ENCODE results near the gene PSME4. TPM values are rescaled to one million over a fixed set of nuclear protein-coding genes. Genes with fewer than 3 reads are reported as not detected.

Gene PSME4
- total RNA-seq, 2 donors from 2014 or later, result 50.1 to 56.0 TPM

DNA sequence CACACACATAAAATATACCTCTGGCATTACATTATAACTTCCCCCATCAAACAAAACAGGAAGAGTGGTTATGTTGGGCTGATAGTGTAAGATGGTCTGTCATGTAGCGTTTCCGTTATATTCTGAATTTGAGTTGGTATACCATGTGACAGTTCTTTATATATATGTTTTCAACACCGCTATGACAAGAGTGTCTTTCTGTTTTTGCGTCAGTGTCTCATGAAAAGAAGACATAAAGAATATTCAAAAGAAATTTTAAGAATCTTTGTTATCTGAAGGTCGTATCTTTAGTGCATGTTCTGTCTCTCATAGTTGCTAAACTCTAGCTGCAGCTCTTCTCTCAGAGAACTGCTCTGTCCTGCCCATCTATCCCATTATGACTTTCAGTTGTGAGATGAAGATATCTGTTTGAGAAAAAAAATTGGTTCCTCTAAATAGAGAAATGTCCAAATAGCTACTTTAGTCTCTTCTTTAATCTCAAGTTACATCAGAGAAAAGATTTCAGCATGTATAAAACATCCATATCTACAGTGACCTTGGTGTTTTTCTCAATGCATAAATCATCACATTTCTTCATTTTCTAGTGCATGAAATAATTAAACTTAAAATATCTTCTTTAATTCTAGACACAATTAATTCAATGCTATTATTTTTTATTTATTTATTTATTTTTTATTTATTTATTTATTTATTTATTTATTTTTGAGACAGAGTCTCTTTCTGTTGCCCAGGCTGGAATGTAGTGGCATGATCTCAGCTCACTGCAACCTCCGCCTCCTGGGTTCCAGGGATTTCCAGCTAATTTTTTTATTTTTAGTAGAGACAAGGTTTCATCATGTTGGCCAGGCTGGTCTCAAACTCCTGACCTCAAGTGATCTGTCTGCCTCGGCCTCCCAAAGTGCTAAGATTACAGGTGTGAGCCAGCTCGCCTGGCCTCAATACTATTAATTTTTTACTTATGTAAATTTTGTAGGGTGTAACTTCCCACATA is 24.3 kb upstream of the PSME4 start:
- Histone ChIP-seq H3K27ac (no peak overlapping the region), H3K4me1 (ENCODE audit: control insufficient read depth in 1 of 2, low read depth in 2 of 2) (no peaks in the 10 kb centered on the region), H3K4me3 (no peak overlapping the region), H3K9me3 (no peaks in the 10 kb centered on the region), H3K27me3 (replicated peaks; ENCODE audit: insufficient read depth) (no peaks in the 10 kb centered on the region), H3K36me3 (no peaks in the 10 kb centered on the region)
- ATAC-seq (ENCODE audit: insufficient number of reproducible peaks, low FRiP score, low read depth) (no peak), DNase-seq (ENCODE audit: low spot score) (no peak)
- TF ChIP-seq, protein P1, sequence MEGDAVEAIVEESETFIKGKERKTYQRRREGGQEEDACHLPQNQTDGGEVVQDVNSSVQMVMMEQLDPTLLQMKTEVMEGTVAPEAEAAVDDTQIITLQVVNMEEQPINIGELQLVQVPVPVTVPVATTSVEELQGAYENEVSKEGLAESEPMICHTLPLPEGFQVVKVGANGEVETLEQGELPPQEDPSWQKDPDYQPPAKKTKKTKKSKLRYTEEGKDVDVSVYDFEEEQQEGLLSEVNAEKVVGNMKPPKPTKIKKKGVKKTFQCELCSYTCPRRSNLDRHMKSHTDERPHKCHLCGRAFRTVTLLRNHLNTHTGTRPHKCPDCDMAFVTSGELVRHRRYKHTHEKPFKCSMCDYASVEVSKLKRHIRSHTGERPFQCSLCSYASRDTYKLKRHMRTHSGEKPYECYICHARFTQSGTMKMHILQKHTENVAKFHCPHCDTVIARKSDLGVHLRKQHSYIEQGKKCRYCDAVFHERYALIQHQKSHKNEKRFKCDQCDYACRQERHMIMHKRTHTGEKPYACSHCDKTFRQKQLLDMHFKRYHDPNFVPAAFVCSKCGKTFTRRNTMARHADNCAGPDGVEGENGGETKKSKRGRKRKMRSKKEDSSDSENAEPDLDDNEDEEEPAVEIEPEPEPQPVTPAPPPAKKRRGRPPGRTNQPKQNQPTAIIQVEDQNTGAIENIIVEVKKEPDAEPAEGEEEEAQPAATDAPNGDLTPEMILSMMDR (IDR thresholded peaks at IDR 0.05), result no peak

DNA sequence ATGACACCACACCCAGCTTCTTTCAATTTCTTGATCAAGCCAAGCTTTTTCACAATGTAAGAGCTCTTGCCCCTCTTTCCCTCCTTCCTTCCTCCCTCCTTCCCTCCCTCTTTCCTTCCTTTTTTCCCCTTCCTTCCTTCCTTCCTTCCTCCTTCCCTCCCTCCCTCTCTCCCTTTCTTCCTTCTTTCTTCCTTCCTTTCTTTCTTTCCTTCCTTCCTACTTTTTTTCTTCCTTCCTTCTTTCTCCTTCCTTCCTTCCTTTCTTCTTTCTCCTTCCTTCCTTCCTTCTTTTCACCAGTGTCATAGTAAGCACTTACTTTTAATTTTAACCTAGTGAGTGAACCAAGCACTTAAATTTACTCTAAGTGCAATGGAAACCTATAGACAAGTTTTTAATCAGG is 21.2 kb upstream of the PSME4 start:
- ATAC-seq (ENCODE audit: insufficient number of reproducible peaks, low FRiP score, low read depth), result no peak
- no peak for DNase-seq (ENCODE audit: low spot score)
- Histone ChIP-seq H3K4me1 (ENCODE audit: control insufficient read depth in 1 of 2, low read depth in 2 of 2) (peaks cover 3 to 17% of the 10 kb centered on the region in 2 donors), H3K36me3 (no peaks in the 10 kb centered on the region), H3K4me3 (no peak overlapping the region), H3K27me3 (replicated peaks; ENCODE audit: insufficient read depth) (no peaks in the 10 kb centered on the region), H3K9me3 (no peaks in the 10 kb centered on the region), H3K27ac (no peak overlapping the region)
- TF ChIP-seq, protein P1 (IDR thresholded peaks at IDR 0.05), result no peak

DNA sequence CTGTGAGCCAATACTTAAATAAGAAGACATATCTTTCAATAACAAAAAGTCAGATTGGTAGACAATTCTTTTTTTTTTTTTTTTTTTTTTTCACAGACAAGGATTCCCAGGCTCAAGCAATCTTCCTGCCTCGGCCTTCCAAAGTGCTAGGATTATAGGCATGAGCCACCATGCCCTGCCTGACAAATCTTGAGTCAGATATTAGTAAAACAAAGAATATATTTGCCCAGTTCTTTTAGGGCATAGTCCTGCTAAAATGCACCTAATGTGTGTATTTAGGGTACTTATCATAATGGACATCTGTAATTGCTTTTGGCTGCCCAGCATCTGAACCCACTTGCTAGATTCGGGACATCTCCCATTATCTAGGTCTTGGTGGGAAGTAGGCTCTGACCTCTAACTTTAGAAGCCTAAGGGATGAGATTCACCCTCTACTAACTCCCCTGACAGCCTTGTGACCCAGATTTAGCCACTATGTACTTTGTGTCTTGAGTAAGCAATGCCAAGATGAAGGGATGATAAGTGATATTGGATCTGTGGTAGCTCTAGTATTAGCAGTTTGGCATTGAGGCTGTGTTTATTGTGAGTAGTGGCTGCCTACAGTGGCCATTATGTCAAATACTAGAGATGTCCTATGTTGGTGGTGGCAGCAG is 18.5 kb upstream of the PSME4 start:
- Histone ChIP-seq H3K27me3 (replicated peaks; ENCODE audit: insufficient read depth) (no peaks in the 10 kb centered on the region), H3K9me3 (no peaks in the 10 kb centered on the region), H3K4me1 (ENCODE audit: control insufficient read depth in 1 of 2, low read depth in 2 of 2) (peaks cover 4 to 22% of the 10 kb centered on the region in 2 donors), H3K36me3 (no peaks in the 10 kb centered on the region), H3K27ac (no peak overlapping the region), H3K4me3 (no peak overlapping the region)
- TF ChIP-seq, protein P1 (IDR thresholded peaks at IDR 0.05), result no peak
- no peak for ATAC-seq (ENCODE audit: insufficient number of reproducible peaks, low FRiP score, low read depth)
- DNase-seq (ENCODE audit: low spot score), result no peak

DNA sequence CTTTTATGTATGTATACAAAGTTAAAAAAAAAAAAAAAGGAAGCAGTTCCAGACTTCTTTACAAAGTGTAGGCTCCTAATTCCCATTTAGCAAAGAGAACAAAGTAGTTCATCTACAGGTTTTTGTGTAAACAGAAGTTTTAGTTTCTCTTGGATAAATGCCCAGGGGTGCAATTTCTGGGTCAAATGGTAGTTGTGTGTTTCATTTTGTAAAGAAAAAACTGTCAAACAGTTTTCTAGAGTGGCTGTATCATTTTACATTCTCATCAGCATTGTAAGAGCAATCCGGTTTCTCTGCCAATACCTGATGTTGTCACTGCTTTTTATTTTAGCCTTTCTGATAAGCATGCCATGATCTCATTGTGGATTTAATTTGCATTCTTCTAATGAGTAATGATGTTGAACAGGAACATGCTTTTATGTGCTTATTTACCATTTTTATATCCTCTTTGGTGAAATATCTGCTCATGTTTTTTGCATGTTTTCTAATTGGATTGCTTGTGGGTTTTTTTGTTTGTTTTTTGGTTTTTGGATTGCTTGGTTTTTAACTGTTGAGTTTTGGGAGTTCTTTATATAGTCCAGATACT is 16.6 kb upstream of the PSME4 start:
- Histone ChIP-seq H3K27ac (peak overlapping the region in 1 of 2 donors; percentile 7), H3K4me3 (no peak overlapping the region), H3K27me3 (replicated peaks; ENCODE audit: insufficient read depth) (no peaks in the 10 kb centered on the region), H3K9me3 (no peaks in the 10 kb centered on the region), H3K4me1 (ENCODE audit: control insufficient read depth in 1 of 2, low read depth in 2 of 2) (peaks cover 4 to 22% of the 10 kb centered on the region in 2 donors), H3K36me3 (no peaks in the 10 kb centered on the region)
- DNase-seq (ENCODE audit: low spot score), result no peak
- no peak for ATAC-seq (ENCODE audit: insufficient number of reproducible peaks, low FRiP score, low read depth)
- TF ChIP-seq, protein P1 (IDR thresholded peaks at IDR 0.05), result no peak

DNA sequence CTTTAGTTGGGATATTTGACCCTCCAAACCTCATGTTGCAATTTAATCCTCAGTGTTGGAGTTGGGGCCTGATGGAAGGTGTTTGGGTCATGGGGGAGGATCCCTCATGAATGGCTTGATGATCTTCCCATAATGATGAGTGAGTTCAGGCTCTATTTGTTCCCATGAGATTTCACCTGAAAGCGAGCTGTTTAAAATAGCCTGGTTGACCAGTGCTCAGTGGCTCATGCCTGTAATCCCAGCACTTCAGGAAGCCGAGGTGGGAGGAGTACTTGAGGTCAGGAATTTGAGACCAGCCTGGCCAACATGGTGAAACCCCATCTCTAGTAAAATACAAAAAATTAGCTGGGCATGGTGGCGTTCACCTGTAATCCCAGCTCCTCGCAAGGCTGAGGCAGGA is 14.9 kb upstream of the PSME4 start:
- peaks cover 4 to 22% of the 10 kb centered on the region in 2 donors for H3K4me1 ChIP-seq (ENCODE audit: control insufficient read depth in 1 of 2, low read depth in 2 of 2)
- TF ChIP-seq, protein P1 (IDR thresholded peaks at IDR 0.05), result no peak

More for the DNA sequence above, 14.9 kb upstream of the PSME4 start:
- no peaks in the 10 kb centered on the region for H3K27me3 ChIP-seq (replicated peaks; ENCODE audit: insufficient read depth)
- H3K9me3 ChIP-seq, result no peaks in the 10 kb centered on the region
- H3K27ac ChIP-seq, result no peak overlapping the region
- no peak for ATAC-seq (ENCODE audit: insufficient number of reproducible peaks, low FRiP score, low read depth)
- H3K36me3 ChIP-seq, result no peaks in the 10 kb centered on the region
- H3K4me3 ChIP-seq, result no peak overlapping the region
- no peak for DNase-seq (ENCODE audit: low spot score)

All from thoracic aorta (tissue), 2 donors.